BJ (cell line): ENCODE data around the gene TMEM192. TPM values are rescaled to one million over a fixed set of nuclear protein-coding genes. Genes with fewer than 3 reads are reported as not detected.

Experiments used
- CTCF ChIA-PET: fragments of 350-600 bp; formaldehyde crosslinking; extraction: SDS; loops from one replicate; lab custom pipeline; 2021; ENCODE audit warnings: antibody characterized with exemption, inconsistent platforms; lab: Yijun Ruan, JAX
- POLR2A ChIA-PET: fragments of 300-600 bp; sonication (Branson Sonifier 250); formaldehyde crosslinking; extraction: SDS; loops from one replicate; lab custom pipeline; 2021; ENCODE audit warnings: antibody characterized with exemption; lab: Charles Lee
- DNase-seq: peaks from one replicate; pipeline ENCODE4 v3.0.0-alpha.2; 2011; ENCODE audit warnings: low read depth
- H3K27me3 ChIP-seq: 2 replicates; pipeline ENCODE4 v1.6.0; 2011; ENCODE audit warnings: low read length; ENCODE audit not compliant: control insufficient read depth, insufficient read depth
- H3K36me3 ChIP-seq: 2 replicates; pipeline ENCODE4 v1.5.1; 2011; ENCODE audit warnings: low read length; ENCODE audit not compliant: control insufficient read depth, insufficient read depth
- H3K4me3 ChIP-seq: 2 replicates; pipeline ENCODE4 v1.5.1; 2011; ENCODE audit warnings: low read depth, mild to moderate bottlenecking, control low read depth, low read length
- polyA plus RNA-seq: library from polyadenylated mRNA; depleted of rRNA; stranded (reverse); fragments of >200 nt; gene quantifications from 2 replicates; pipeline ENCODE4 v1.2.3, GENCODE V29; 2011
- TF ChIP-seq, protein P1 (sequence below): IDR thresholded peaks from 2 replicates; pipeline ENCODE4 v1.5.1; 2011; ENCODE audit warnings: low read depth, mild to moderate bottlenecking, control low read depth, inconsistent platforms, low read length, moderate library complexity; ENCODE audit not compliant: insufficient read depth

Gene TMEM192
- polyA plus RNA-seq, 1 experiment, result 11.1 TPM

DNA sequence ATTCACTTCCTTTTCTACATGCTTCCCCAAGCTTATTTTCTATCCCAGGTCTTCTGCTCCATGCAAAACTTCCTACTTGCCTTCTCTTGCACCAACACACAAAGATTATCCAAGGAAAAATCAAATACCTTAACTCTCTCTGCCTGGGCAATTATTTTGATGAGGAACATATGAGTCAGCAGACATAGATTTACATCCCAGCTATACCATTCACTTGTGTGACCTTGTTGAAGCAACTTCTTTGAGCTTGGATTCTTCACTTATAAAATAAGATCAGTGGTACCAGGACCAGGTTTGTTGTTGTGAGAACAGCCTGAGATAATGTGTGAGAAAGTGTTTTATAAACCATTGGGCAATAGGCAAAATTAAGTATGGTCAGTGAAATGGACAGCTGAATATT, 39.1 kb upstream of the TMEM192 start:
- ChIA-PET POLR2A (no interaction called here), CTCF (interaction anchor here (0.6 to 0.7 kb wide), 2 partner anchors 1645 to 1671 kb away, joined by 3 read pairs; no protein-coding TSS in a partner anchor)
- Histone ChIP-seq H3K4me3 (no peak overlapping the region), H3K36me3 (no peaks in the 10 kb centered on the region), H3K27me3 (no peaks in the 10 kb centered on the region)
- DNase-seq, result no peak
- TF ChIP-seq, protein P1, sequence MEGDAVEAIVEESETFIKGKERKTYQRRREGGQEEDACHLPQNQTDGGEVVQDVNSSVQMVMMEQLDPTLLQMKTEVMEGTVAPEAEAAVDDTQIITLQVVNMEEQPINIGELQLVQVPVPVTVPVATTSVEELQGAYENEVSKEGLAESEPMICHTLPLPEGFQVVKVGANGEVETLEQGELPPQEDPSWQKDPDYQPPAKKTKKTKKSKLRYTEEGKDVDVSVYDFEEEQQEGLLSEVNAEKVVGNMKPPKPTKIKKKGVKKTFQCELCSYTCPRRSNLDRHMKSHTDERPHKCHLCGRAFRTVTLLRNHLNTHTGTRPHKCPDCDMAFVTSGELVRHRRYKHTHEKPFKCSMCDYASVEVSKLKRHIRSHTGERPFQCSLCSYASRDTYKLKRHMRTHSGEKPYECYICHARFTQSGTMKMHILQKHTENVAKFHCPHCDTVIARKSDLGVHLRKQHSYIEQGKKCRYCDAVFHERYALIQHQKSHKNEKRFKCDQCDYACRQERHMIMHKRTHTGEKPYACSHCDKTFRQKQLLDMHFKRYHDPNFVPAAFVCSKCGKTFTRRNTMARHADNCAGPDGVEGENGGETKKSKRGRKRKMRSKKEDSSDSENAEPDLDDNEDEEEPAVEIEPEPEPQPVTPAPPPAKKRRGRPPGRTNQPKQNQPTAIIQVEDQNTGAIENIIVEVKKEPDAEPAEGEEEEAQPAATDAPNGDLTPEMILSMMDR, result no peak

DNA sequence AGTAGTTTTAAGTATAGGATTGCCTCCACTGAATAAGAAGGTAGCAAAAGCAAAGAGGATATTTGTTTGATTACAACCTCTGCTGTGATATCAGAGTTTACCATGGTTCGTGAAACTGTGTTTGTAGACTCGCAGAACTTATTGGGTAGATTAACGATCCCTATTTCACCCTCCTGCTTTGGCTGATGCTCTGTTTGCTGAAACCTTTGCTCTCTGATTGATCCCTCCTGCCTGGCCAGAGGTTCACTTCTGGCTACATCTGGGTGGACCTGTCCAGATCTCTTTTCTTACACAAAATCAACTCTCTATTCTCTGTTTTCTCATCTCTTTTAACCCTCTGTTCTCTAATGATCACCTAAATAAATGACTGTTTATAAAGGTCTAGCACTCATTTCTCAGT, 37.9 kb upstream of the TMEM192 start:
- H3K36me3 ChIP-seq, result no peaks in the 10 kb centered on the region
- POLR2A ChIA-PET, result no interaction called here
- CTCF ChIA-PET, result no interaction called here
- DNase-seq, result no peak
- TF ChIP-seq, protein P1, result no peak
- H3K4me3 ChIP-seq, result no peak overlapping the region
- H3K27me3 ChIP-seq, result no peaks in the 10 kb centered on the region

DNA sequence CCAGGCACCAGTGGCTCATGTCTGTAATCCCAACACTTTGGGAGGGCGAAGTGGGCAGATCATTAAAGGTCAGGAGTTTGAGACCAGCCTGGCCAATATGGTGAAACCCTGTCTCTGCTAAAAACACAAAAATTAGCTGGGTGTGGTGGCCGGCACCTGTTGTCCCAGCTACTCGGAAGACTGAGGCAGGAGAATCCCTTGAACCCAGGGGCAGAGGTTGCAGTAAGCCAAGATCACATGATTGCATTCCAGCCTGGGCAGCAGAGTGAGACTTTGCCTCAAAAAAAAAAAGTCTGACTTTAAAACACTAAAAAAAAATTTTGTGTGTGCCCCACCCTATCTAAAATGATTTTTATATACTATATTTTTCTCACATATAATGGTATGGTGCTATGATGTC, 26.2 kb upstream of the TMEM192 start:
- ChIA-PET POLR2A (no interaction called here), CTCF (interaction anchor here (1.0 kb wide), 1 partner anchor 8 kb away, joined by 3 read pairs; no protein-coding TSS in a partner anchor)
- Histone ChIP-seq H3K27me3 (no peaks in the 10 kb centered on the region), H3K4me3 (no peak overlapping the region), H3K36me3 (no peaks in the 10 kb centered on the region)
- TF ChIP-seq, protein P1, result no peak
- no peak for DNase-seq

DNA sequence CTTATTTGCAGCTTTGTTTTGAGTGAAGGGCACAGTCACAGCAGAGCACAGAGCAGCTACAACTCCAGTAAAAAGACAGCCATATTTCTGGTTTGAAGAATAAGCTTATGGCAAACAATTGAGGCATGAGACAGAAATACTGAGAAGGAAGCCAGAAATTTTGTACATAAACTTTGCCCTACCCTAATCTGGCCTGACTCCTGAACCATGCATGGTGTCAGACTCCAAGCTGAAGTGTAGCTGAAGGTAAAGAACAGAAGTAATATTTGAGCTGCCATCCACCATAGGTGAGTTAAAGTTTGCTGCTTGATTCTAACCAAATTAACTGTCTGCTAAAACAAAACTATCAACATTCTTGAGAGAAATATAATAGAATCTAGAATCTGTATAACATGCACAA, 24.5 kb upstream of the TMEM192 start:
- Histone ChIP-seq H3K27me3 (no peaks in the 10 kb centered on the region), H3K36me3 (no peaks in the 10 kb centered on the region), H3K4me3 (no peak overlapping the region)
- ChIA-PET CTCF (interaction anchor here (1.0 to 1.1 kb wide), 2 partner anchors 24 to 188 kb away, joined by 3 to 4 read pairs; partner anchors contain the start of gene TMEM192), POLR2A (no interaction called here)
- TF ChIP-seq, protein P1, result no peak
- DNase-seq, result no peak

DNA sequence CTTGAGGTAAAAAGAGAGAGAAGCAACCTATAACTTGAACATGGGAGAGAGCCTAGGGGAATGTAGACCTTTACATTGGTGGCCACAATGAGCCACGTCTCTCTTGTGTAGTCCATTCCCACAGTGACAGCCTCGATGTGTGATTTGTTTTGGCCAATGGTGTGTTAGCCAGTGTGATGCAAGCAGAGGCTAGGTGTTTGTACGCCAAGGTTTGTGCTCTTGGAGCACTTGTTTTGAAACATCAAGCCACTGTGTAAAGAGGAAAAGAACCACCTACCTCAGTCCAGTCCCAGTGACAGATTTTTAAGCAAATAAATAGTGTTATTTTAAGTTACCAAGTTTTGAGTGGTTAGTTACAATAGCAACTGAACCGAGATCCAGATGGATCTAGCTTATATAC, 23.9 kb upstream of the TMEM192 start:
- no peak for DNase-seq
- Histone ChIP-seq H3K27me3 (no peaks in the 10 kb centered on the region), H3K36me3 (no peaks in the 10 kb centered on the region), H3K4me3 (no peak overlapping the region)
- CTCF ChIA-PET, result interaction anchor here (1.0 kb wide), 1 partner anchor 23 kb away, joined by 3 read pairs; the partner anchor contains the start of gene TMEM192
- POLR2A ChIA-PET, result no interaction called here
- TF ChIP-seq, protein P1, result no peak
